Endometrial microvascular endothelial cells (primary cell): Measurements from ENCODE around the gene GALNT9. TPM values are rescaled to one million over a fixed set of nuclear protein-coding genes. Genes with fewer than 3 reads are reported as not detected.
"Not testable (repeated sequence)": the region's sequence is repeated elsewhere in the genome, so short reads cannot be mapped to it uniquely, and the experiment has no call there.

ENCODE experiments used
- in situ Hi-C: cut with HindIII; loops from 2 replicates; pipeline ENCODE4 v1.10.0; 2017; ENCODE audit warnings: low sequenced_read_pairs, low pct_unique_long_range_greater_than_20kb; ENCODE audit errors: inconsistent ontology term
- total RNA-seq: library from RNA; depleted of rRNA; stranded (reverse); fragments of >200 nt; gene quantifications from one replicate; pipeline ENCODE4 v1.2.3, GENCODE V29; 2015; ENCODE audit errors: inconsistent ontology term

Gene GALNT9
- total RNA-seq, 1 donor from 2014 or later = not detected

GRCh38 chr12:132263061-132263360 is 66.4 kb downstream of the GALNT9 start:
- in situ Hi-C loops = no loop called here

GRCh38 chr12:132262256-132263060 is 66.9 kb downstream of the GALNT9 start:
- in situ Hi-C loops = no loop called here

- in situ Hi-C loops = no loop called here
These were observed 67.9 kb downstream of the GALNT9 start for GRCh38 chr12:132261328-132262138.

- in situ Hi-C loops = no loop called here
These were observed 68.7 kb downstream of the GALNT9 start for GRCh38 chr12:132260721-132261120.

- in situ Hi-C loops = no loop called here
These were observed 69.3 kb downstream of the GALNT9 start for GRCh38 chr12:132259872-132260695.

GRCh38 chr12:132259364-132259871 is 70.0 kb downstream of the GALNT9 start:
- in situ Hi-C loops = no loop called here

- in situ Hi-C loops = no loop called here
These were observed 70.8 kb downstream of the GALNT9 start for GRCh38 chr12:132258543-132258942.

- in situ Hi-C loops = no loop called here
These were observed 71.4 kb downstream of the GALNT9 start for GRCh38 chr12:132257955-132258490.

- in situ Hi-C loops = no loop called here
These were observed 72.0 kb downstream of the GALNT9 start for GRCh38 chr12:132257206-132257954.

- in situ Hi-C loops = no loop called here
These were observed 72.7 kb downstream of the GALNT9 start for GRCh38 chr12:132256646-132257045.

GRCh38 chr12:132255642-132256041 is 73.7 kb downstream of the GALNT9 start:
- in situ Hi-C loops = no loop called here

GRCh38 chr12:132253698-132254480 is 75.5 kb downstream of the GALNT9 start:
- in situ Hi-C loops = no loop called here

GRCh38 chr12:132252981-132253380 is 76.4 kb downstream of the GALNT9 start:
- in situ Hi-C loops = not testable (repeated sequence)

GRCh38 chr12:132251741-132252490 is 77.5 kb downstream of the GALNT9 start:
- in situ Hi-C loops = no loop called here

GRCh38 chr12:132251310-132251709 is 78.1 kb downstream of the GALNT9 start:
- in situ Hi-C loops = no loop called here

GRCh38 chr12:132250707-132251106 is 78.7 kb downstream of the GALNT9 start:
- in situ Hi-C loops = no loop called here
